Measurements from ENCODE around the gene PPFIBP1. TPM values are rescaled to one million over a fixed set of nuclear protein-coding genes. Genes with fewer than 3 reads are reported as not detected.
A peak's percentile ranks its signal among the peaks of the same experiment; 100 is the strongest.
"Not testable (repeated sequence)": the region's sequence is repeated elsewhere in the genome, so short reads cannot be mapped to it uniquely, and the experiment has no call there.

PPFIBP1 gene
- total RNA-seq, 2 donors from 2014 or later, result 2.1 to 4.1 TPM

GRCh38 chr12:27583057-27583797 lies 59.2 kb downstream of the PPFIBP1 start:
- no peaks in the 10 kb centered on the region for H3K27me3 Mint-ChIP-seq
- H3K36me3 Mint-ChIP-seq (ENCODE audit: low read depth), result peaks cover 2% of the 10 kb centered on the region
- H3K27ac Mint-ChIP-seq, result no peak overlapping the region

DNA sequence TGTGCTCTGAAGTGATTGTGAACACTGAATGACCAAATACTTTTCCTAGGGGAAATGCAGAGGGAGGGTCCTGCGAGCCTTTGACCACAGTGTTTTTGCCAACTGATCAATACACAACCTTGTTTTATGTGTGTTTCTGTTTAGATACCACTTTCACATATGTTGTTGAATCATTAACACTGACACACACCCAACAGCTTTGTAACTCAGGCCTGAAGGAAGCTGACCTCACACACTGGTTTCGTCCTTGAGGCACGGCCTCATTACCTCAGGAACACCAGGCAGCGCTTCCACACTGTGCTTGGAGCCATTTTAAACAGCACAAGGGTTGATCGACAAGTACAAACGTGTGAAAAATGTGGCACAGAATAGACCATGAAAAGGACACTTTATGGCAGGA lies 60.0 kb downstream of the PPFIBP1 start:
- no peaks in the 10 kb centered on the region for H3K9me3 ChIP-seq (ENCODE audit: control insufficient read depth, low read length, poor library complexity, severe bottlenecking)
- Mint-ChIP-seq H3K27ac (no peak overlapping the region), H3K4me1 (peaks cover 9% of the 10 kb centered on the region), H3K27me3 (no peaks in the 10 kb centered on the region), H3K4me3 (no peak overlapping the region), H3K36me3 (ENCODE audit: low read depth) (peaks cover 2% of the 10 kb centered on the region)
- ATAC-seq (no peak), DNase-seq (no peak)

More at GRCh38 chr12:27583057-27583797, 59.2 kb downstream of the PPFIBP1 start:
- ATAC-seq (no peak), DNase-seq (no peak)
- H3K4me1 Mint-ChIP-seq, result peaks cover 9% of the 10 kb centered on the region
- no peaks in the 10 kb centered on the region for H3K9me3 ChIP-seq (ENCODE audit: control insufficient read depth, low read length, poor library complexity, severe bottlenecking)
- H3K4me3 Mint-ChIP-seq, result no peak overlapping the region

GRCh38 chr12:27585739-27586265 lies 61.8 kb downstream of the PPFIBP1 start:
- no peaks in the 10 kb centered on the region for H3K9me3 ChIP-seq (ENCODE audit: control insufficient read depth, low read length, poor library complexity, severe bottlenecking)
- Mint-ChIP-seq H3K27ac (no peak overlapping the region), H3K4me3 (no peak overlapping the region), H3K4me1 (peaks cover 9% of the 10 kb centered on the region), H3K27me3 (no peaks in the 10 kb centered on the region), H3K36me3 (ENCODE audit: low read depth) (peaks cover 2% of the 10 kb centered on the region)
- no peak for ATAC-seq
- no peak for DNase-seq

DNA sequence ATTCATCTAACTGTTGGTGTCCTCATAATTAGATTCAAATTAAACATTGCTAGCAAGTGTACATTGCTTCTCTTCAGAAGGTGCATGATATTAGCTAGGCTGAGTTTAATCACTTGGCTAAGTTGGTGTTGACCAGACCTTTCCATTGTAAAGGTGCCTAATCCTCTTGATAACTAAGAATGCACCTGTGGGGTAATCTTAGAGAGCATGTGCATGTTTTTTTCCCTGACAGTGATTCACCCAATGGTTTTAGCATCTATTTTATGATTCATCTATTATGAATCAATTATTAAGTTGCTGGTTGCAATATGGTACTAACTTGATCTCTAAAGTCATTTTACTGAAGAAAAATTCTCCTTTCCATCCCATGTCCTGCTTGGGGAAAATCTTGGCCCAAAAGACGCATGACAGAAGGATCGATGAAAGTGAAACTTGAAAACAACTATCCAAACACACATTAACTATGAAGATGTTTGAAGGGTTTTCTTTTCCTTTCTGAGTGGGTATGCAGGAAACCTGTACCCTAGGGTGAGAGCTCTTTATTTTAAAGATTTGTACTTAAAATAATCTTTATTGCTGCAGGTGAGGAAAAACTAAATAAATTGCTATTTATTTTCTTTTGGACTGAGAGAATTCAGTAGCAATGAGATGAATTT lies 64.2 kb downstream of the PPFIBP1 start:
- peak overlapping the region; percentile 74 for H3K4me3 Mint-ChIP-seq
- H3K9me3 ChIP-seq (ENCODE audit: control insufficient read depth, low read length, poor library complexity, severe bottlenecking); H3K4me1 Mint-ChIP-seq; ATAC-seq; H3K36me3 Mint-ChIP-seq (ENCODE audit: low read depth); DNase-seq; H3K27me3 Mint-ChIP-seq: not testable (repeated sequence)
- H3K27ac Mint-ChIP-seq, result peak overlapping the region; percentile 51

DNA sequence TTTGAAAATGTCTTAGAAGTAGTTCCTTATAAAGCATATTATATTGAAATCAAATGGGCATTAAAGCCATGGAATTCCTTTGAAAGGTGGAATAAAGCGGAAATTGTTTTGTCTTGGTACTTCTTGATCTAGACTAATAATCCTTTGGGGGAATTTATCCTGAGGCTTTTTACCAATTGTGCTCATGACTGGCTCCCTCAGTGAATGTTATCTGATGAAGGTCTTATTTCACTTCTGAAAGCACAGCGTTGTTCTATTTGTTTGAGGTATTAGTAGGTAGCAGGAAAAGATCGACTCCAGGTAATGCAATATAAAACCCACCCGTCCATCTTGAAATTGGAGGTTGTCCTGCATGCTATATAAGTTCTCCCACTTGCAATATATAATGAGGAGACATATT lies 64.8 kb downstream of the PPFIBP1 start:
- H3K27ac Mint-ChIP-seq, result peak overlapping the region; percentile 51
- ATAC-seq (no peak), DNase-seq (no peak)
- H3K4me3 Mint-ChIP-seq, result no peak overlapping the region
- H3K4me1 Mint-ChIP-seq, result peaks cover 6% of the 10 kb centered on the region
- no peaks in the 10 kb centered on the region for H3K9me3 ChIP-seq (ENCODE audit: control insufficient read depth, low read length, poor library complexity, severe bottlenecking)
- peaks cover 2% of the 10 kb centered on the region for H3K36me3 Mint-ChIP-seq (ENCODE audit: low read depth)
- H3K27me3 Mint-ChIP-seq, result no peaks in the 10 kb centered on the region

DNA sequence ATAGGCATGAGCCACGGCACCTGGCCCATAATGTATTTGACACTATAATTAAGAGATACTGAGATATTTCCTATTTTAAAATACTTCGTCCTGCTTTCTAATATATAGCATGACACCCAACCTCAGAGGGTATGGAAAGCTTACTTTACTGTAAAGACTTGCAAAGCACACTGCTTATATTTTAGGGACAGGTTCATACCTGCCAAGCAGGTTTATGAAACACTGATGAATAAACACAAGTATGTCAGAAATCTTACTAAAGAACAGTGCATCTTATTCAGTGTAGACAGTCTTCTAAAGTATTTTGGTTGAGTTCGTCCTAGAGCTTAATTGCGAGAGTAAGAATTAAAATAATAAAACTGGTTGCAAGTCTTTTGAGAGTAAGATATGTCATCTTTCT lies 65.4 kb downstream of the PPFIBP1 start:
- no peak overlapping the region for H3K27ac Mint-ChIP-seq
- DNase-seq (no peak), ATAC-seq (no peak)
- H3K9me3 ChIP-seq (ENCODE audit: control insufficient read depth, low read length, poor library complexity, severe bottlenecking), result no peaks in the 10 kb centered on the region
- peaks cover 6% of the 10 kb centered on the region for H3K4me1 Mint-ChIP-seq
- no peaks in the 10 kb centered on the region for H3K27me3 Mint-ChIP-seq
- no peak overlapping the region for H3K4me3 Mint-ChIP-seq
- peaks cover 2% of the 10 kb centered on the region for H3K36me3 Mint-ChIP-seq (ENCODE audit: low read depth)

DNA sequence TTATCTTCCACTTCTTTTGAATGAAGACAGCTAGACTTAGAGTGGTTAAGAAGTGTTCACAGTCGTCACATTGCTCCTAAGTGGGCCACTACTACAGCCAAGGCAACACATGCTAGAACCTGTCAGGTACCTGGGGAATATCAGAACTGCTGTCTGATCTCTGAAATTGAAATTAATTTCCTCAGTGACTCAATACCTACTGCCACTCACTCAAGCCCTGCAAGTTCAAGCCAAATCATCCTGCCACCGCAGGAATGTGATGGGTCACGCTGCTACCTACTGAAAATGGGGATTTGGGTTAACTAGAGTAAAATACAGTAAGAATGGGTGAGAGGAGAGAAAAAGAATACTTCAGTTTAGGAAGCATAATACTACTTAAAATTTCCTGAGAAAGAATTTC lies 67.7 kb downstream of the PPFIBP1 start:
- ATAC-seq; H3K36me3 Mint-ChIP-seq (ENCODE audit: low read depth); H3K4me3 Mint-ChIP-seq; H3K9me3 ChIP-seq (ENCODE audit: control insufficient read depth, low read length, poor library complexity, severe bottlenecking); H3K27ac Mint-ChIP-seq; H3K4me1 Mint-ChIP-seq; DNase-seq; H3K27me3 Mint-ChIP-seq: not testable (repeated sequence)

GRCh38 chr12:27592548-27592947 lies 68.5 kb downstream of the PPFIBP1 start:
- Mint-ChIP-seq H3K36me3 (ENCODE audit: low read depth) (no peaks in the 10 kb centered on the region), H3K4me3 (no peak overlapping the region), H3K4me1 (peaks cover 6% of the 10 kb centered on the region), H3K27me3 (no peaks in the 10 kb centered on the region), H3K27ac (no peak overlapping the region)
- no peaks in the 10 kb centered on the region for H3K9me3 ChIP-seq (ENCODE audit: control insufficient read depth, low read length, poor library complexity, severe bottlenecking)
- ATAC-seq, result no peak
- no peak for DNase-seq

DNA sequence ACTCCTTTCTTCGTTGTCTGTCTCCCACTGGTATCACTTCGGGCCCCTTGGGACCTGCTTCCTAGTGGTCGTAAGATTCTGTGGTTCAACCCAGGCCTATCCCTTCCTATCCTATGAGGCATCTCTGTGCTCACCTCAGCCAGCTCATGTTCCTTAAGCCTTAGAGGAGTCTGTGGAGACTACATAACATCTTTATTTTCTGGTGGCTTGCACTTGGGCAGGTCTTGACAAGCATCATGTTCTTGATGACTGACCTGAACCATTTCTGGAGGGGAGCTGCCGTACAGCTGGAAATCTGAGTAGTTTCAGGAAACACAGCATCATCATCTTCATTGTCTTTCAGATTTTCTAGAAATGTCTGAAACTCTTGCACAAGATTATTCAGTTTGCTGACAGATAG lies 69.3 kb downstream of the PPFIBP1 start:
- DNase-seq, result no peak
- ATAC-seq, result no peak
- Mint-ChIP-seq H3K36me3 (ENCODE audit: low read depth) (no peaks in the 10 kb centered on the region), H3K27me3 (no peaks in the 10 kb centered on the region), H3K4me1 (no peaks in the 10 kb centered on the region), H3K27ac (no peak overlapping the region), H3K4me3 (no peak overlapping the region)
- H3K9me3 ChIP-seq (ENCODE audit: control insufficient read depth, low read length, poor library complexity, severe bottlenecking), result no peaks in the 10 kb centered on the region

GRCh38 chr12:27595231-27595642 lies 71.2 kb downstream of the PPFIBP1 start:
- Mint-ChIP-seq H3K4me3 (no peak overlapping the region), H3K36me3 (ENCODE audit: low read depth) (no peaks in the 10 kb centered on the region), H3K4me1 (no peaks in the 10 kb centered on the region), H3K27ac (no peak overlapping the region), H3K27me3 (no peaks in the 10 kb centered on the region)
- H3K9me3 ChIP-seq (ENCODE audit: control insufficient read depth, low read length, poor library complexity, severe bottlenecking), result no peaks in the 10 kb centered on the region
- DNase-seq (no peak), ATAC-seq (no peak)

- not testable (repeated sequence) for ATAC-seq; H3K9me3 ChIP-seq (ENCODE audit: control insufficient read depth, low read length, poor library complexity, severe bottlenecking); H3K4me3 Mint-ChIP-seq; H3K27ac Mint-ChIP-seq; H3K36me3 Mint-ChIP-seq (ENCODE audit: low read depth); DNase-seq; H3K4me1 Mint-ChIP-seq; H3K27me3 Mint-ChIP-seq
These were observed 74.9 kb downstream of the PPFIBP1 start for GRCh38 chr12:27598866-27599265.

DNA sequence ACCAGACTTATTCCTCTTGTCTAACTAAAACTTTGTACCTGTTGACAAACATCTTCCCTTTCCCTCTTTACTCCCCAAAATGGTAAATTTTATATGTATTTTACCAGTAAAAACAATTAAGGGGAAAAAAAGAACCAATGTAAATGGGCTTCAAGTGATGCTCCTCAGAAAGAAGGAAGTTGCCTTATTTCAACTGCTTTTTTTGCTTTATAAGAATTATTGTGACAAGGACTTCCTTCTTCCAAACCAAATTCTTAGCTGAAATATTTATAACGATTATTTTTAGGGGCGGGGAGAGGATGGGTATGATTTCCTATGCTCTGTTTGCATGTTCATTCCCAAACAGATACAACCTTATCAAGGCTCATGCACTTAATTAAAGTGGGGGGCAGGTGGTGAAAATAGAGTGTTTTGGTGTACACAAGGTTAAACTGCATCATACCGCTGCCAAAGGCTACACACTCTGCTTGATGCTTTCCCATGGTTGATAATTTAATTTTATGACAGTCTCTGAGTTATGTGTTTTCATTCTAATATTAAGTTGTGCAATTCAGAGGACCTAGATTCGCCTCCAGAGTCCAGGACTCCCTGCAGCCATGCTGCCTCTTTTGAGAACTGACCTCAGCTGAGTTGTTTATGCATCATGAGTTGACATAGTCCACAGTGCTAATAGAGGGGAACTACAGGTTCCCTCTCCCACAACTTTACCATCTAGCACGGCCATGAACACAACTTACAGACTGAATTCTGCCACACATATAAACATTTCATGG lies 77.2 kb downstream of the PPFIBP1 start:
- H3K4me3 Mint-ChIP-seq; DNase-seq; ATAC-seq; H3K9me3 ChIP-seq (ENCODE audit: control insufficient read depth, low read length, poor library complexity, severe bottlenecking); H3K36me3 Mint-ChIP-seq (ENCODE audit: low read depth); H3K4me1 Mint-ChIP-seq; H3K27ac Mint-ChIP-seq; H3K27me3 Mint-ChIP-seq: not testable (repeated sequence)

DNA sequence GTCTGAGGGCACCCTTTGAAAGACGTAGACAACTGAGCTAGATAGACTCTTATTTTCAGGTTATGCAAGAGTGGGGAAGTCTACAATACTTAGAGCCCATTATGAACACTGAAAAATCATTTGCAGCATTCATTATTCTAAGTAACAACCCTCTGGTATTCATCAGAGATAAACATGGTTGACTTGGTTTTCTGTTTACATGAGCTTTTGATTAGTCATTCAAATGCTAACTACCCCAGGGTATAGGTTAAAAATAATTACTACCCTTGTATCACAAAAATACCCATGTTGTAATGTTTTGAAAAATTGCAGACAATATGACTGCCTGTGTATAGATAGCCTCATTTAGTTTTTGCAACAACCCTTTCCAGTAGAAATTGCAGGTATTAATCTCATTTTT lies 78.5 kb downstream of the PPFIBP1 start:
- Mint-ChIP-seq H3K27ac (no peak overlapping the region), H3K27me3 (no peaks in the 10 kb centered on the region), H3K36me3 (ENCODE audit: low read depth) (no peaks in the 10 kb centered on the region), H3K4me1 (no peaks in the 10 kb centered on the region), H3K4me3 (no peak overlapping the region)
- DNase-seq, result no peak
- ATAC-seq, result no peak
- no peaks in the 10 kb centered on the region for H3K9me3 ChIP-seq (ENCODE audit: control insufficient read depth, low read length, poor library complexity, severe bottlenecking)

Measured in T-helper 17 cell (primary cell).